Activated T-cell treated with anti-CD3 and anti-CD28 coated beads, Interleukin-2, amount 50 U/mL, for 1 hour (primary cell): ENCODE measurements around the gene UNC13B.

ENCODE experiments used
- DNase-seq: peaks from one replicate; pipeline ENCODE4 v3.0.0-alpha.2; 2020

Gene UNC13B

DNA sequence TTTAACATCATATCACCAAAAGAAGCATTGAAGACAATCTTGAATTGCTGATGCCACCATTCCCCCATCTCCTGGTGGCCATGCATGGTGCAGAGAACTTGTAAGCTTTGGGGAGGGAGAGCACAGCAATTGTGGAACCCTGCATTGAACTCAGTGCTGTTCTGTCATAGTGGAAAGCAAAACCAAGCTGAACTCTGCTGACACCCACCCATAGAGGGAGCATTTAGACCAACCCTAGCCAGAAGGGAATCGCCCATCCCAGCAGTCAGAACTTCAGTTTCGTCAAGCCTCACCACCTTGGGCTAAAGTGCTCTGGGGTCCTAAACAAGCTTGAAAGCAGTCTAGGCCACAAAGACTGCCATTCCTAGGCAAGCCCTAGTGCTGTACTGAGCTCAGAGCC lies 290.7 kb downstream of the UNC13B start:
- DNase-seq: no peak

DNA sequence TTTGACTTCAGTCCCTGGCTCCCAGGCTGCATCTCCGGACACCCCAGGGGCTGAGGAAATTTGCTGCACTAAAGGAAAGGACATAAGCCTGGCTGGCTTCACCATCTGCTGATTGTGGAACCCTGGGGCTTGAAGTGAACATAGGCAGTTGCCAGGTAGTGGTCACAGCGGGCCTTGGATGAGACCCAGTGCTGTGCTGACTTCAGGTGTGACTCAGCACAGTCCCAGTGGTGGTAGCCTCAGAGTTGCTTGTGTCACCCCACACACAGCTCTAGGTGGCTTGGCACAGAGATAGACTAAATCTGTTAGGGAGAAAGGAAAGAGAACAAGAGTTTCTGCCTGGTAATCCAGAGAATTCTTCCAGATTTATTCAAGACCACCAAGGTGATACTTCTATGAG lies 292.0 kb downstream of the UNC13B start:
- no peak for DNase-seq
